HG02610 (cell line): Measurements from ENCODE around the gene BBS10.
"Not testable (repeated sequence)": the region's sequence is repeated elsewhere in the genome, so short reads cannot be mapped to it uniquely, and the experiment has no call there.

Source experiments
- ATAC-seq: cut with Tn5 transposase; IDR thresholded peaks from one replicate; pipeline ENCODE4 v1.9.1; 2021; ENCODE audit warnings: mild to moderate bottlenecking, moderate library complexity; ENCODE audit not compliant: unreplicated experiment

The BBS10 gene

DNA sequence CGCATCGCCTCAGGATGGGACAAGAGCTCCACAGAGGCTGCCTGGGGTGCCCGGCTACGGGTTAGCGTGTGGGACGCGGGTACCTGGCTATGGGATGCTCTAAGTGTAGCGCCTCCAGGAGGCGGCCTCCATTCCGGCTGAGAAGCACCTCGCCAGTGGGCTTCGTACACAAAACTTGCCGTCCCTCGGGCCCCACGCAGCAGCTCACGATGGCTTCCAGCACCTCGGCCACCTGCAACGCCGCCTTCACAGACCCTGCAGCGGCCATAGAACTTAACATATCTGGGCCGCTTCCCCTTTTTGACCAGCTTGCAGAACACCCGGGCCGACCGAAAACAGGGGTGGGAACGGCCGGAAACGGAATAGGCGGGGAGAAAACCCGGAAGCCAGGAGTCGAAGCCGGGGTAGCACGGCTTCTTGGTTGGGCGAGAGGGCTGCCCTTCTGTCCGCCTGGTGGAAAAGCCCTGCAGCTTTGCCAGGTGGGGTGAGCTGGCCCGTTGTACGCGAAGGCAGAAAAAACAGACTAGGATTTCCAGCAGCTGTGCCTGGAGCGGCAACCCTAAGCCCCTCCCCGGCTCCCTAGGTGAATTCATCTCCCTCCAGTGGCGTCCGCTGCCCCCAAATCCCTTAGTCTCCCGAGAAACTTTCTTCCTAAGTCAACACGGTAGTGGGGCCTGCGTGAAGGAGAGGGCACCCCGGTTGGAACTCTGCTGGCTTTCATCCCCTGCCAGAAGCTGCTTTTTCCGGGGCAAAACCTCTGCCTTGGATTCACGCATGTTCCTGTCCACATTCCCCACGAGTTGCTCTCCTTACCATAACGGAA, at the start of gene BBS10:
Gene BBS10, minus strand, starts transcription at position 337 of the 823 bp plus-strand sequence. Its CDS starts 57 bp downstream, at position 280.
- ATAC-seq: peak; percentile 99

DNA sequence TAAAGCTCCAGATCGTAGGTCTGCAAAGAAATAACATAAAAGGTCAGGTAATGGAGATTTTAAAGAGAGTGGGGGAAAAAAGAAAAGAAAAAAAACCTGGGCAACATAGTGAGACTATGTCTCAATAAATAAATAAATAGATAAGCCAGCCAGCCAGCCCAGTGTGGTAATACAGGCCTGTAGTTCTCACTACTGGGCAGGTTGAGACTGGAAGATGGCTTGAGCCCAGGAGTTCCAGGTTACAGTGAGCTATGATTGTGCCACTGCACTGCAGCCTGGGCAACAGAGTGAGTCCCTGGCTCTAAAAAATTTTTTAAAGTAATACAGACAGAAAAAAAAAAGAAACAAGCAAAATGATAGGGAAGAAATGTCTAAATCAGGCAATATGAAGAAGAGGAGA, 43.2 kb upstream of the BBS10 start:
- no peak for ATAC-seq

DNA sequence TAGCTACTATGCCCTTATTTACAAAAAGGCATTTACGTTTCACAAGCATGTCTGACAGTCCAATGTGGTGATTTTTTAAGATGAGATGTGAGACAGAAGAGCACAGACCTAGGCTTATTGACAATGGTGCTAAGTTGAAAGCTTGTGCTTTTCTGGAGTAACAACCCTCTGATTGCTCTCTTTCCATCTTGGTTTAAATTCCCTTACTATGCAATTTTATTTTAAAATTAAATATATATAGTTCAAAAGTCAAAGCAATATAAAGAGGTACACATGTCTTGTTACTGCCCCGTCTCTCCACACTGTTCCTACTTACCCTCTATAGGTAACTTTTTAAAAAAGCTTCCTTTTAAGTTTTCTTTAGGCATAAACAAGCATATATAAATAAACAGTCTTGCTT, 39.4 kb upstream of the BBS10 start:
- no peak for ATAC-seq

DNA sequence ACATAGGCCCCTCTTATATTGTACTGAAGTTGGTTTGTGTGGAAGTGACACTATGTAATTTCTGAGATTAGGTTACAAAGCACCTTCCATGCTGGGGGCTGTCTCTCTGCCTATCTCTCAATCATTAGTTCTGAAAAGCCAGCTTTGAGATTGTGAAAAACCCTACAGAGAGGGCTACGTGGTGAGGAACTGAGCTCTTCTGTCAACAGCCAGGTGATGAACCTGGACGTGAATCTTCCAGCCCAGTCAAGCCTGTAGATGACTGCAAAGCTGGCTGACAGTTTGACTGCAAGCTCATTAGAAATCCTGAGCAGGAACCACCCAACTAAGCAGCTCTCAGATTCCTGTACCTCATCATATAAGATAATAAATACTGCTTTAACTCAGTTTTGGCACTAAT, 36.3 kb upstream of the BBS10 start:
- no peak for ATAC-seq

DNA sequence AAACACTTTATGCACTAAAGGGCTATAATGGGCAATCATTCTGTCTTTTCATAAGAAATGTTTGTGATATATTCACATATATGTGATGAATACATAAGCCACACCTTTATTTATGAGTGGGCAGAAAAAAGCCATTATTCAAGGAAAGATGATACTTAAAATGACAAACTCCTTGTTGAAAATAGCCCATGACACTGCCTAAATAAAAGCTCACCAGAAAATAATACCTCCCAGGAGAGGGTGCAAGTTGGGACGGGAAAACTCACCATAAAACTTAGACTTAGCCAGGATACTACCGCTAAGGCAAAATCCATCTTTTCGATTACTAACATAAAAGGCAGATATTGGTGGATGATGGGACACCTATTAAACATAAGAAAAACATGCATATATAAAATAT, 35.8 kb upstream of the BBS10 start:
- ATAC-seq: no peak

DNA sequence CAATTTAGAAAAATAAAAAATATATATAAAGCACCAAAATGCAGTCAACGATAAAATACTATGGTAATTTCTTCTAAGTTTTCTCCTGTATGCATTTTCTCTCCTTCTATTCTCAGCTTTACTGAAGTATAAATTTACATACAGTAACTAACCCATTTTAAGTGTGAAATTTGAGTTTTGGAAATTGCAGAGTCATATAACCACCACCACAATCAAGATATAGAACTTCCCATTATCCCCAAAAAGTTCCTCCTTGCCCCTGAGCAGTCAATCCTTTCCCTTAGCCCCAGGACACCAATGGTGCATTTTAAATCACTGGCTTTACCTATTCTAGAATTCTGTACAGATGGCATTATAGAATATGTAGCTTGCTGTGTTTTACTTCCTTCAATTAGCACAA, 31.0 kb upstream of the BBS10 start:
- ATAC-seq: no peak

DNA sequence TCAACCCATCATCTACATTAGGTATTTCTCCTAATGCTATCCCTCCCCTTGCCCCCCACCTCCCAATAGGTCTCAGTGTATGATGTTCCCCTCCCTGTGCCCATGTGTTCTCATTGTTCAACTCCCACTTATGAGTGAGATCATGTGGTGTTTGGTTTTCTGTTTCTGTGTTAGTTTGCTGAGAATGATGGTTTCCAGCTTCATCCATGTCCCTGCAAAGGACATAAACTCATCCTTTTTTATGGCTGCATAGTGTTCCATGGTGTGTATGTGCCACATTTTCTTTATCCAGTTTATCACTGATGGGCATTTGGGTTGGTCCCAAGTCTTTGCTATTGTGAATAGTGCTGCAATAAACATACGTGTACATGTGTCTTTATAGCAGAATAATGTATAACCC, 28.7 kb upstream of the BBS10 start:
- ATAC-seq: not testable (repeated sequence)

DNA sequence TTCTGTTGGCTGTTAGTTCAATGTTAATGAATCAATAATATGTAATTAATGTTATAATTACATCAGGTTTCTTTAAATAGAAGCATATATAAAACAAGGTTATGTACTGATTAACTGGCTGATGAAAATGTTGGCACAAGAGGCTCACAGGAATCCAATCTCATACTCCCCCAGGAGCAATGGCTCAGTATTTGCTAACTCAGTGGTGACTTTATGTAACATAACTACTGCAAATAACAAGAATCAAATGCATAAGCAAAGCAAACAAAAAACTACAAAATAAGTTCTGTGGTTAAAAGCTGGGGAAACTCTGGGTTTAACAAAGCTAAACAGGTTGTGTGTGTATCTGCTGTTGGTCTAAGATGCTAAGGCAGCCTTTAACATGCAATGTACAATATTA, 27.7 kb upstream of the BBS10 start:
- no peak for ATAC-seq

DNA sequence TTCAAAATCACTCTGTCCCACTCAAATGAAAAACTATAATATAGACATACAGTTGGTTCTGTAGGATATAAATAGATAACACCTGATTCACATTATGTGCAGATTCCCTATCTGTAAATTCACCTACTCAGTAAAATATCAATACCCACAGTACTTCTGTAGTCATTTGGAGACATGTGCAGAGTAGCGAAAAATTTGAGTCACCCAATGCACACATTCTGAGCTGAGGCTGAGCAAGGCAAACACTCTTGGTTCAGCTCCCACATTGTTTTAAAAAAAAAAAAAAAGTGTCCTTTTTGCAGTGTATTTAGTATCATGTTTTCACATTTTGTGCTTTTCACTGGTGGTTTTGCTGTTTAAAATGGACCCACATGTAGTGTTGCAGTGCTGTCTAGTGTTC, 27.3 kb upstream of the BBS10 start:
- ATAC-seq: no peak

DNA sequence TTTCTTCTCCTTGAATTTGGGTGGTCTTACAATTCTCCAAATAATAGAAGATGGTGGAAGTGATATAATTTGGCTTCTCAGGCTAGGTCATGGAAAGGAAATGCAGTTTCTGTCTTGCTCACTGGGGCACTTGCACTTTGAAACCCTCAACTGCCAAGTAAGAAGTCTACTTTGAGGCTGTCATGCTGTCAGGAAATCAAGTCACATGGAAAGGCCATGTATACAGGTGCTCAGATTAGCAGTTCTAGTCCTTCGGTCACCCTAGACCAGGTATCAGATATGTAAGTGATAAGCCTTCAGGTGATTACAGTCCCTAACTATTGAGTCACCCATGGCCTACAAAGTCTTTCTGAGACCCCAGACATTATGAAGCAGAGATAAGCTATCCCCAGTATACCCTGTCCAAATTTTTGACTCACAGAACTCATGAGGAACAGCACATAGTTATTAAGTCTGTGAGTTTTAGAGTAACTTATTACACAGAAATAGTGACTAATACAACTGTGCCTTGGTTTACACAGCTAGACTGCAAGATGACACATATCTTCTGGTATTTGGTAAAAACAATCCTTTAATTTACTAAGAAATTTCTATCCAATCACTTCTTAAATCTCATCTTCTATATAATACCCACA, 26.3 kb upstream of the BBS10 start:
- ATAC-seq: no peak

DNA sequence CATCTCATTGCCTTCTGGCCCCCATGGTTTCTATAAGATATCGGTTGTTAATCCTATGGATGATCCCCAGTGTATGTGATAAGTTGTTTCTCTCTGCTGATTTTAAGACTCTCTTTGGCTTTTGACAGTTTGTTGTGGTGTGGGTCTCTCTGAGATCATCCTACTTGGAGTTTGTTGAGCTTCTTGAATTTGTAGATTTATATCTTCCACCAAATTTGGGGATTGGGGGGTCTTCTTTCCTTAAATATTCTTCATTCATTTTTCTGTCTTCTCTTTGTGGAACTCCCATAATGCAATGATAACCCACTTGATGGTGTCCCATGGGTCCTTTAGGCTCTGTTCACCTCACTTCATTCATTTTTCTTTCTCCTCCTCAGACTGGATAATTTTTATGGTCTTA, 20.0 kb upstream of the BBS10 start:
- no peak for ATAC-seq

DNA sequence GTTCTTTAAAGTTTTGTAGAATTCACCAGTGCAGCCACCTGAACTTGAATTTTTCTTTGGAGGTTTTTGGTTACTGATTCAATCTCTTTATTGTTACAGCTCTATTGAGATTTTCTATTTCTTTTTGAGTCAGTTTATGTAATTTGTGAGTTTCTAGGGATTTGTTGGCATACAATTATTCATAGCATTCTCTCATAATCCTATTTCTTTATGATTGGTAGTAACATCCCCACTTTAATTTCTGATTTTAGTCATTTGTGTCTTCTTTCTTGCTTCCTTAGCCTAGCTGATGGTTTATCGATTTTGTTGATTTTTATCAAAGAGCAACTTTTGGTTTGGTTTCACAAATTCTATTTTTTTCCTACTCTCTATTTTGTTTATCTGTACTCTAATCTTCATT, 17.9 kb upstream of the BBS10 start:
- no peak for ATAC-seq

DNA sequence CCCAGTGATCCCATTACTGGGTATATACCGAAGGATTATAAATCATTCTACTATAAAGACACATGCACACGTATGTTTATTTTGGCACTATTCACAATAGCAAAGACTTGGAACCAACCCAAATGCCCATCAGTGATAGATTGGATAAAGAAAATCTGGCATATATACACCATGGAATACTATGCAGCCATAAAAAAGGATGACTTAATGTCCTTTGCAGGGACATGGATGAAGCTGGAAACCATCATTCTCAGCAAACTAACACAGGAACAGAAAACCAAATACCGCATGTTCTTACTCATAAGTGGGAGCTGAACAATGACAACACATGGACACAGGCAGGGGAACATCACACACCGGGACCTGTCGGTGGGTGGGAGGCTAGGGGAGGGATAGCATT, 15.9 kb upstream of the BBS10 start:
- not testable (repeated sequence) for ATAC-seq

DNA sequence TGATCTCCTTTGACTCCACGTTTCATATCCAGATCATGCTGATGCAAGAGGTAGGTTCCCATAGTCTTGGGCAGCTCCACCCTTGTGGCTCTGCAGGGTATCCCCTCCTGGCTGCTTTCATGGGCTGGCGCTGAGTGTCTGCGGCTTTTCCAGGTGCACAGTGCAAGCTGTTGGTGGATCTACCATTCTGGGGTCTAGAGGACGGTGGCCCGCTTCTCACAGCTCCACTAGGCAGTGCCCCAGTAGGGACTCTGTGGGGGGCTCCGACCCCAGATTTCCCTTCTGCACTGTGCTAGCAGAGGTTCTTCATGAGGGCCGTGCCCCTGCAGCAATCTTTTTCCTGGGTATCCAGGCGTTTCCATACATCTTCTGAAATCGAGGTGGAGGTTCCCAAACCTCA, 12.1 kb upstream of the BBS10 start:
- ATAC-seq: no peak

DNA sequence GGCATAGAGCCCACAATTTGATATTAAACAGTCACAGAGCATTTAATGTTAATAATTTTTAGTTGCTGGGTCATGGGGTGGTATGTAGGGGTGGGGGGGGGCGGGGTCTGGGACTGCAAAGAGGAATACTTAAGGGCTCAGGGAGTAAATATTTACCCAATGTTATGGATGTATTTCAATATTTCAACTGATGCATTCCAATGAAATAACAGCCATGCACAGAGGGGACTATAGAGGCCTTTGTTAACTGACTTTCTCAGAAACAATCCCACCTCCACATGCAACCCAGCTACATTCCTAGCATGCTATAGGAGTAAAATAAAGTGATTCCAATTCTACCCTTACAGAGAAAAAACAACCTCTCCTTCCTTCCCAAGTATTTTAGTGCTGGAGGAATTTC, 7.9 kb upstream of the BBS10 start:
- no peak for ATAC-seq

DNA sequence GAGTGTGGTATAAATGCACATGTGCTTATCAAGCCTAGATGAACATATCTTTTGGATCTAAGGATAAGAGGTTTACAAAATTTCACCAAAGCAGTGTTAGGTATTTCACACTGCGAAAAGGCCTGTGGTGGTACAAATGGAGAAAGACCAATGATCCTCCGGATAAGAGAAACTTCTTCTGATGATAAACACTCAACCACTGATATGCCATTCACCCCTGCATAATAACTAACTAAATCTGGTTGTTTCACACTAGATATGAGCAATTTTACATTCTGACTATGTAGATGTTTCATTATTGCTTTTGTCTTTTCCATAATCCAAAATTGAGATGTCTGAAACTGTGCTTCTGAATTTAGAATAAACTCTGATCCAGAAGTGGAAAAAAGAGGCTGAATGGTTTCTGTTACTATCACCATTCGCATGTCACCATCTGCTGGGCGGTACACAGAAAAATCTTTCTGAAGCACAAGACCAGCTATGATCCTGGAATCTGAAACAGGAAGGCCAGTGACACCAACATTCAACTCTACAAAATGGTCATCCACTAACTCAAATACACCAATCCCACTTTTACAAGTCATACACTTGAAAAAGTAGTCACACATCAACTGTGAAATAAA, 1.3 kb downstream of the BBS10 start:
- peak; percentile 25 for ATAC-seq

DNA sequence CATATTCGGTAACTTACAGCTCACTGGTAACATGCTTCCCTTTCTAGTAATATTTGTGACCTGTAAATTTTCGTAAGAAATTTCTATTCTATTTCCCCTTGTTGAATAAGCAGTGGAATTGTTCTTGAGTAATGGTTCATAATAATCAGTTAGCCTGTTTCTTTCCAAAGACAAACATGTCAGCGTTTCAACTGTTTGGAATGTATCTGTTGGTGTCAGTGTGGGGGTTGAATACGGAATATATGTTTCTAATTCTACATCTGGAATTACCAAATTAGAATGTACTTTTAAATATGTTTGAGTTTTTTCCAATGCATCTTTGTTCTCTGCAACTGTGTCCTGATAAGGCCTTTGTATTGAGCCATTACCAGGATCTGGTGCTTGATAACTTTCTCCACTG, 2.0 kb downstream of the BBS10 start:
- no peak for ATAC-seq

DNA sequence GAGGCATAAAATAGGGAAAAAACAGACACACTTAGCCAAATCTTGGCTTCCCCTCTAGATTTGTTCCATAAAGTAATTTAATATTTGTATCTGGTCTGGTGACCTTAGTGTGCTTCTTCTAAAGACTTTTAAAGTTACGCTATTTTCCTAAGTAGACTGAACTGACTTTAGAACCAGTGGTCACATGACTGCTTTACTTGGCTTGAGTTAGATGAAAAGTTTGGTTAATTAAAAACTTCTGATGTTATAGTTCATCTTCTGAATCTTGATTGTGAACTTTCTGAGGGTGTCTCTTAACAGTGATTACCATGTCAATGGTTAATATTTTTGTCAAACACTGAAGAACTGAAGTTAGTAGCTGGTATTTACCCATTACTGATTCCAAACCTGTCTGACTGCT, 2.6 kb downstream of the BBS10 start:
- ATAC-seq: no peak

DNA sequence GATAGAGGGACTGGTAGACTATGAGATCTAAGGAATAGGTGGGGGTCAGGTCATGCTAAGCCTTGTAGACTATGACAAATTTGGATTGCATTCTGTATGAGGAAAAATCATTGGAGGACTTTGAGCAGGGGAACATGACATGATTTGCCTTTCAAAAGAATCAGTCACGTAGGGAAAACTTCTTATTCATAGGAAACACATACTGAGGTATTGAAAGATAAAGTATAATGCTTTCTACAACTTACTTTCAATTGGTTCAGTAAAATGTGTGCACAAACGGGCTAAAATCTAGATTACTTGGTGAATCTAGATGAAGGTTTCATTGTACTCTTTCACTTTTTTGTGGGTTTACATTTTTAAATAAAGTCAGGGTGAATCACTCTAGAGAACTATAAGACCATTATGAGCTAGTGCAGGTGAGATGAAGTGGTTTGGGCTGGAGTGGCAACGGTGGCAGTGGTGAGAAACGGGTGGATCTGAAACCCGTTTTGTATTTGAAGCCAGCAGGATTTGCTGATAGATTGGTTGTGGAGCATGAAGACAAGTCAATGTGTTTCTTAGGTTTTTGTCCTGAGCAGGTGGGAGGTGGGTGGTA, 6.7 kb downstream of the BBS10 start:
- ATAC-seq: no peak

DNA sequence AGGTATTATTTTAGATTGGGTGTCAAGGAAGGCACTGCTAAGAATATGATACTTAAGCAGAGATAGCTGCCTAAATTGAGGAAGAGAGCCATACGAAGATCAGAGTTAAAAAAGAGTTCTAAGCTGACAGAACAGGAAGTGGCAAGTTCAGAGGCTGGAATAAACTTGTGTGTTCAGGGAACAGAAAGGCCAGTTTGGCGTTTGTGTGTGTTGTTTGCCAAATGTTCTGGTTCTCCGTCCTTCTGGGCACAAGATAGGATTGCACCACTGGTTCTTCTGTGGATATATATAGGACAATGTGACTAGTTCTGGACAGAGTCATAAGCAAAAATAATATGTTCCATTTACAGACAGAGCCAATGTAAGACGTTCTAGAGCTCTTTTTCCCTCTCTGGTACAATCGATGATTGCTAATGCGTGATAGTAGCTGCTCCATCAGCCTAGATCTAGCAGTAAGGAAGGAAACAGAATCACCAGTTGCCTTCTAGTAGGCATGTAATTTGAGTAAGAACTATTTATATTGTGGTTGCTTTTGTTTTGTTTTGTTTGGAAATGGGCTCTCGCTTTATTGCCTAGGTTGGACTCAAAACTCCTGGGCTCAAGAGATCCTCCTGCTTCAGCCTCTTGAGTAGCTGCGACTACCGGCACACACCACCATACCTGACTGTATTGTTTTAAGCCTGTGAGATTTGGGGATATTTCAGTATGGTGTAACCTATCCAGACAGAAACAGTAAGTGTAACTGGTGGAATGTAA, 7.4 kb downstream of the BBS10 start:
- no peak for ATAC-seq

DNA sequence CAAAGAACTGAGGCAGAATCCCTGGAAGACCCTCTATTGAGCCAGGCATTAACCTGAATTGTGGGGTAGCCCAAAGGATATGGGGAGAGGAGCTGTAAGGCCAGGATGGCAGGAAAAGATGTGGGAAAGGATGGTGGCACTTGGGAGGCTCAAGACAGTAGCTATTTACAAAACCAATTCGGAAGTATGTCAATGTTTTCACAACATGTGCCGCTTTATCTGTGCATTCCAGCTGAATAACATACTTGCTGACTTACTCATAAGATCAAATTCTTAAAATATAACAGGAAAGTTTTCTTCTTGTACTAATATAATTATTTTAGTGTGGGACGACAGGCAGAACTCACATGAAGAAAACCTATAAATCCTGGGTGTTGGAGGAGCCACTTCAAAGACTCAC, 10.6 kb downstream of the BBS10 start:
- ATAC-seq: no peak
